K562 (cell line): ENCODE data around the gene LRIF1. TPM values are rescaled to one million over a fixed set of nuclear protein-coding genes. Genes with fewer than 3 reads are reported as not detected.

ENCODE experiments used
- ATAC-seq: fragments of 200-7000 bp; cut with Tn5 transposase; 3 replicates; pipeline ENCODE4 v1.9.1; 2020; ENCODE audit warnings: moderate library complexity
- BruUV-seq: library from RNA; stranded (reverse); fragments of 400-500 nt; replicated peaks from 2 replicates; lab custom pipeline; 2021; lab: Mats Ljungman, UMichigan
- CTCF ChIA-PET: fragments of 300-600 bp; formaldehyde crosslinking; extraction: SDS; loops from one replicate; lab custom pipeline; 2021; ENCODE audit warnings: low intra/inter-chr PET ratio; lab: Yijun Ruan, JAX
- POLR2A ChIA-PET: fragments of 300-600, 350-650 bp; sonication (Branson Sonifier 250); formaldehyde crosslinking; extraction: SDS; loops from one replicate; lab custom pipeline; 2021; ENCODE audit warnings: antibody characterized with exemption, inconsistent platforms; lab: Yijun Ruan, JAX
- DNase-seq, 4 experiments: peaks; one replicate each; pipeline versions ENCODE4 v3.0.0 to v3.0.0-alpha.2; 2011 to 2018; ENCODE audit warnings: low spot score in 3 of 4, mixed read lengths in 3 of 4; ENCODE audit errors: extremely low read depth in 1 of 4
- FAIRE-seq: peaks from 2 replicates; lab custom pipeline; 2011; peaks lifted over from hg19 to GRCh38; lab: Jason Lieb, UNC
- H2AFZ ChIP-seq: 2 replicates; pipeline ENCODE4 v1.6.0; 2011; ENCODE audit warnings: low read depth, low read length, control low read depth, inconsistent platforms
- H3K27ac ChIP-seq: fragments of 200-600 bp; 3 replicates; pipeline ENCODE4 v1.8.0; 2011; ENCODE audit warnings: low read depth, mild to moderate bottlenecking, control low read depth, inconsistent platforms, low read length, moderate library complexity, mixed read lengths; ENCODE audit errors: extremely low read depth
- H3K27me3 ChIP-seq, 2 experiments: fragments of 300-600 bp in 1 of 2; 2 replicates in 1 of 2; 3 replicates in 1 of 2; pipeline versions ENCODE4 v1.6.0 to v1.8.0; 2011; ENCODE audit warnings: inconsistent platforms in 2 of 2, low read length in 2 of 2, mild to moderate bottlenecking in 1 of 2, mixed read lengths in 1 of 2, moderate library complexity in 1 of 2; ENCODE audit not compliant: control insufficient read depth in 2 of 2, insufficient read depth in 2 of 2
- H3K36me3 ChIP-seq: fragments of 300-600 bp; 3 replicates; pipeline ENCODE4 v1.8.0; 2011; ENCODE audit warnings: mild to moderate bottlenecking, low read length, inconsistent platforms; ENCODE audit not compliant: control insufficient read depth, insufficient read depth
- H3K4me1 ChIP-seq, 2 experiments: fragments of 200-600 bp in 1 of 2; replicated peaks in 1 of 2; 2 replicates in 1 of 2; 3 replicates in 1 of 2; pipeline versions ENCODE4 v1.5.1 to v1.8.0; 2011; ENCODE audit warnings: inconsistent platforms in 2 of 2, low read length in 2 of 2, mild to moderate bottlenecking in 1 of 2, mixed read lengths in 1 of 2, moderate library complexity in 1 of 2; ENCODE audit not compliant: control insufficient read depth in 2 of 2, insufficient read depth in 2 of 2
- H3K4me2 ChIP-seq: 2 replicates; pipeline ENCODE4 v1.6.1; 2011; ENCODE audit warnings: low read length, control low read depth, inconsistent platforms, mixed read lengths; ENCODE audit not compliant: insufficient read depth
- H3K4me3 ChIP-seq: fragments of 200-600 bp; sonication (generic), shearing (Covaris generic); 2 replicates; pipeline ENCODE4 v1.5.1; 2016; ENCODE audit warnings: control low read depth, inconsistent platforms
- H3K79me2 ChIP-seq: fragments of 200-600 bp; 3 replicates; pipeline ENCODE4 v1.8.0; 2011; ENCODE audit warnings: low read length, inconsistent platforms; ENCODE audit not compliant: control insufficient read depth, insufficient read depth
- H3K9ac ChIP-seq, 2 experiments: 2 replicates each; pipeline versions ENCODE4 v1.6.0 to v1.6.1; 2011; ENCODE audit warnings: low read depth in 2 of 2, low read length in 2 of 2, control low read depth in 1 of 2, inconsistent platforms in 1 of 2, mild to moderate bottlenecking in 1 of 2, mixed read lengths in 1 of 2; ENCODE audit not compliant: insufficient read depth in 1 of 2
- H3K9me1 ChIP-seq: one replicate; pipeline ENCODE4 v1.6.0; 2011; ENCODE audit warnings: inconsistent platforms, mild to moderate bottlenecking, low read length, moderate library complexity; ENCODE audit not compliant: control insufficient read depth, insufficient read depth
- H3K9me3 ChIP-seq: replicated peaks from 2 replicates; pipeline ENCODE4 v1.5.1; 2011; ENCODE audit warnings: low read depth, low read length, inconsistent platforms; ENCODE audit not compliant: control insufficient read depth, insufficient read depth
- H4K20me1 ChIP-seq: replicated peaks from 2 replicates; pipeline ENCODE4 v1.6.1; 2011; ENCODE audit warnings: low read length, inconsistent platforms, mixed read lengths; ENCODE audit not compliant: control insufficient read depth, insufficient read depth
- BDP1 ChIP-seq: IDR thresholded peaks from 3 replicates; pipeline ENCODE4 v1.6.1; 2011; ENCODE audit not compliant: insufficient read length, insufficient read depth
- KLF13 ChIP-seq: fragments of 450-650 bp; IDR thresholded peaks from 2 replicates; pipeline ENCODE4 v1.6.1; 2016; ENCODE audit warnings: missing genetic modification characterization, low read depth, mild to moderate bottlenecking, missing compliant biosample characterization, moderate library complexity, borderline replicate concordance
- TRIM28 ChIP-seq: fragments of 450-650 bp; IDR thresholded peaks from 2 replicates; pipeline ENCODE4 v1.6.1; 2017
- WGBS: fragments of 100-300 bp; shearing (Covaris generic); methylation state at CpG from one replicate; pipeline ENCODE4 v1.1.6; 2016; ENCODE audit warnings: low coverage, mixed read lengths; ENCODE audit not compliant: insufficient coverage; ENCODE audit errors: missing lambda C conversion rate; 5-methylcytosine and 5-hydroxymethylcytosine counted together
- in situ Hi-C: fragments of 300-500 bp; cut with MboI; formaldehyde crosslinking; loops from 4 replicates; pipeline ENCODE4 v1.15.0; 2018; ENCODE audit warnings: inconsistent platforms, mixed read lengths
- intact Hi-C: fragments of 100-400 bp; cut with micrococcal nuclease; formaldehyde crosslinking; loops from 2 replicates; pipeline ENCODE4 v1.14.2; 2022
- polyA plus RNA-seq, 8 experiments: library from polyadenylated mRNA; depleted of rRNA in 4 of 8; stranded (reverse) in 5 of 8; unstranded in 3 of 8; fragments of >200 nt; fragmentation: Nextera tagmentation in 2 of 8; fragmentation: Illumina TruSeq in 1 of 8; extraction: Ambion mirVana in 2 of 8; extraction: Trizol in 1 of 8; gene quantifications; 2 replicates each; pipeline versions ENCODE4 v1.2.1 to v1.2.3, GENCODE V29; 2011 to 2014; ENCODE audit warnings: inconsistent platforms in 1 of 8, missing spikeins in 1 of 8
- total RNA-seq, 7 experiments: library from RNA; depleted of rRNA in 6 of 7; stranded (reverse); fragments of >200 nt in 6 of 7; fragmentation: Illumina TruSeq in 2 of 7; extraction: Trizol in 2 of 7; gene quantifications; 2 replicates each; pipeline versions ENCODE4 v1.2.1 to v1.2.3, GENCODE V29; 2011 to 2021; ENCODE audit warnings: low replicate concordance in 1 of 7
- TF ChIP-seq, protein P1 (sequence below): fragments of 250-450 bp; sonication (Bioruptor Pico); IDR thresholded peaks from 2 replicates; pipeline ENCODE4 v1.4.0; 2020

Gene LRIF1
- total and polyA plus RNA-seq, 9 of the 15 experiments (the other 6 are each of a cell fraction or from before 2014, with no cell fraction given), result 35.6 to 88.8 (median 74.1) TPM

DNA sequence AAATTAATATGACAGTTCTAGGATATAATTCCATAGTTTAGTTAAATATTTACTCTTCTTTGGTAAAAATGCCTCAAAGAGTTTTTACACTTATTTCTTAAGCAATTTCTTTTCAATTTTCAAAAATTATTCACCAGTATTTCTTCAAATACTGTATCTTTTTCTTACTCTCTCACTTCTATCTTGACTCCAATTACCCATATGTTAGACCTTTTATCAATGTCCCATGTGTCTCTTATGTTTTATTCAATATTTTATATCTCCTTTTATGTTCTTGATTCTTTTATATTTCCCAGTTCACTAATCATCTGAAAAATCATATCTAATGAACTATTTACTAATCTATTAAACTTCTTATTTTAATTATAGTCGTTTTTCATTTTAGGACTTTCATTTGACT, 11.5 kb upstream of the LRIF1 start:
- WGBS, result 0% methylated on average over 1 of the region's 1 CpG
- TF ChIP-seq BDP1, result no peak
- TF ChIP-seq, protein P1, sequence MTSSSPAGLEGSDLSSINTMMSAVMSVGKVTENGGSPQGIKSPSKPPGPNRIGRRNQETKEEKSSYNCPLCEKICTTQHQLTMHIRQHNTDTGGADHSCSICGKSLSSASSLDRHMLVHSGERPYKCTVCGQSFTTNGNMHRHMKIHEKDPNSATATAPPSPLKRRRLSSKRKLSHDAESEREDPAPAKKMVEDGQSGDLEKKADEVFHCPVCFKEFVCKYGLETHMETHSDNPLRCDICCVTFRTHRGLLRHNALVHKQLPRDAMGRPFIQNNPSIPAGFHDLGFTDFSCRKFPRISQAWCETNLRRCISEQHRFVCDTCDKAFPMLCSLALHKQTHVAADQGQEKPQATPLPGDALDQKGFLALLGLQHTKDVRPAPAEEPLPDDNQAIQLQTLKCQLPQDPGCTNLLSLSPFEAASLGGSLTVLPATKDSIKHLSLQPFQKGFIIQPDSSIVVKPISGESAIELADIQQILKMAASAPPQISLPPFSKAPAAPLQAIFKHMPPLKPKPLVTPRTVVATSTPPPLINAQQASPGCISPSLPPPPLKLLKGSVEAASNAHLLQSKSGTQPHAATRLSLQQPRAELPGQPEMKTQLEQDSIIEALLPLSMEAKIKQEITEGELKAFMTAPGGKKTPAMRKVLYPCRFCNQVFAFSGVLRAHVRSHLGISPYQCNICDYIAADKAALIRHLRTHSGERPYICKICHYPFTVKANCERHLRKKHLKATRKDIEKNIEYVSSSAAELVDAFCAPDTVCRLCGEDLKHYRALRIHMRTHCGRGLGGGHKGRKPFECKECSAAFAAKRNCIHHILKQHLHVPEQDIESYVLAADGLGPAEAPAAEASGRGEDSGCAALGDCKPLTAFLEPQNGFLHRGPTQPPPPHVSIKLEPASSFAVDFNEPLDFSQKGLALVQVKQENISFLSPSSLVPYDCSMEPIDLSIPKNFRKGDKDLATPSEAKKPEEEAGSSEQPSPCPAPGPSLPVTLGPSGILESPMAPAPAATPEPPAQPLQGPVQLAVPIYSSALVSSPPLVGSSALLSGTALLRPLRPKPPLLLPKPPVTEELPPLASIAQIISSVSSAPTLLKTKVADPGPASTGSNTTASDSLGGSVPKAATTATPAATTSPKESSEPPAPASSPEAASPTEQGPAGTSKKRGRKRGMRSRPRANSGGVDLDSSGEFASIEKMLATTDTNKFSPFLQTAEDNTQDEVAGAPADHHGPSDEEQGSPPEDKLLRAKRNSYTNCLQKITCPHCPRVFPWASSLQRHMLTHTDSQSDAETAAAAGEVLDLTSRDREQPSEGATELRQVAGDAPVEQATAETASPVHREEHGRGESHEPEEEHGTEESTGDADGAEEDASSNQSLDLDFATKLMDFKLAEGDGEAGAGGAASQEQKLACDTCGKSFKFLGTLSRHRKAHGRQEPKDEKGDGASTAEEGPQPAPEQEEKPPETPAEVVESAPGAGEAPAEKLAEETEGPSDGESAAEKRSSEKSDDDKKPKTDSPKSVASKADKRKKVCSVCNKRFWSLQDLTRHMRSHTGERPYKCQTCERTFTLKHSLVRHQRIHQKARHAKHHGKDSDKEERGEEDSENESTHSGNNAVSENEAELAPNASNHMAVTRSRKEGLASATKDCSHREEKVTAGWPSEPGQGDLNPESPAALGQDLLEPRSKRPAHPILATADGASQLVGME (CRISPR knock-in tag), result no peak
- 0 out of 2 replicates have a peak, but pooled peaks have one; percentile 33 for TF ChIP-seq TRIM28
- TF ChIP-seq KLF13 (tag), result no peak
- in situ Hi-C loops (no loop called here), intact Hi-C loops (no loop called here)
- CTCF ChIA-PET, result interaction anchor here (0.7 kb wide), 1 partner anchor 57 kb away, joined by 4 read pairs; no protein-coding TSS in a partner anchor
- FAIRE-seq, result no peak
- no peak for DNase-seq
- Histone ChIP-seq H3K4me1 (no peaks in the 10 kb centered on the region), H4K20me1 (no peaks in the 10 kb centered on the region), H3K9ac (no peak overlapping the region), H3K4me2 (no peak overlapping the region), H3K9me3 (no peaks in the 10 kb centered on the region), H3K79me2 (no peaks in the 10 kb centered on the region), H3K4me3 (no peak overlapping the region), H2AFZ (no peak overlapping the region), H3K27me3 (no peaks in the 10 kb centered on the region), H3K36me3 (no peaks in the 10 kb centered on the region), H3K9me1 (no peaks in the 10 kb centered on the region), H3K27ac (no peak overlapping the region)
- POLR2A ChIA-PET, result interaction anchor here (0.6 to 2.3 kb wide), 3 partner anchors 11 to 421 kb away, joined by 3 to 15 read pairs (median 3); partner anchors contain the start of gene LRIF1
- ATAC-seq, result no peak
- no TSS peak for BruUV-seq
